HCT116 (cell line): ENCODE data around the gene C10orf62. TPM values are rescaled to one million over a fixed set of nuclear protein-coding genes. Genes with fewer than 3 reads are reported as not detected.

Experiments used
- ATAC-seq: fragments of 200-7000 bp; cut with Tn5 transposase; 2 replicates; pipeline ENCODE4 v1.9.1; 2020; ENCODE audit warnings: mild to moderate bottlenecking, moderate library complexity
- BruUV-seq: library from RNA; stranded (reverse); fragments of 400-500 nt; replicated peaks from 2 replicates; lab custom pipeline; 2021; lab: Mats Ljungman, UMichigan
- CTCF ChIA-PET: fragments of 300-600 bp; sonication (Branson Sonifier 250); formaldehyde crosslinking; loops from one replicate; lab custom pipeline; 2021; ENCODE audit warnings: antibody characterized with exemption; lab: Charles Lee
- POLR2A ChIA-PET: fragments of 300-600, 350-600 bp; sonication (Branson Sonifier 250); formaldehyde crosslinking; loops from one replicate; lab custom pipeline; 2021; ENCODE audit warnings: antibody characterized with exemption; lab: Charles Lee
- RAD21 ChIA-PET, 2 experiments: fragments of 300-600 bp; sonication (Branson Sonifier 250); formaldehyde crosslinking; loops; one replicate each; lab custom pipeline; 2023; ENCODE audit warnings: low total read pairs in 2 of 2; ENCODE audit not compliant: uncharacterized antibody in 2 of 2, unreplicated experiment in 2 of 2, low non-redundant PET in 1 of 2; lab: Charles Lee
- DNase-seq: peaks from one replicate; pipeline ENCODE4 v3.0.0-alpha.2; 2010; ENCODE audit warnings: low read depth, low spot score
- H2AFZ ChIP-seq: fragments of 200-600 bp; shearing (Covaris generic), sonication (generic); 2 replicates; pipeline ENCODE4 v1.6.1; 2017; ENCODE audit warnings: low read depth, mixed run types, mixed read lengths, antibody characterized with exemption, low read length; ENCODE audit not compliant: poor library complexity, severe bottlenecking
- H3K27ac ChIP-seq: 2 replicates; pipeline ENCODE4 v1.5.1; 2012; ENCODE audit warnings: low read depth, low read length
- H3K27me3 ChIP-seq: fragments of 200-600 bp; sonication (generic); 2 replicates; pipeline ENCODE4 v1.6.1; 2016; ENCODE audit warnings: mixed run types, low read length, mixed read lengths; ENCODE audit not compliant: insufficient read depth
- H3K36me3 ChIP-seq, 2 experiments: fragments of 200-500 bp in 1 of 2; fragments of 200-600 bp in 1 of 2; sonication (Bioruptor generic) in 1 of 2; sonication (generic) in 1 of 2; 2 replicates each; pipeline versions ENCODE4 v1.5.1 to v1.6.1; 2014 to 2016; ENCODE audit warnings: low read length in 2 of 2, inconsistent platforms in 1 of 2, mixed read lengths in 1 of 2, mixed run types in 1 of 2; ENCODE audit not compliant: insufficient read depth in 2 of 2, control insufficient read depth in 1 of 2
- H3K4me1 ChIP-seq, 2 experiments: fragments of 200-600 bp in 1 of 2; sonication (generic) in 1 of 2; 2 replicates each; pipeline versions ENCODE4 v1.5.1 to v1.6.1; 2012 to 2017; ENCODE audit warnings: low read length in 2 of 2, inconsistent platforms in 1 of 2, mild to moderate bottlenecking in 1 of 2, mixed read lengths in 1 of 2, mixed run types in 1 of 2, moderate library complexity in 1 of 2; ENCODE audit not compliant: insufficient read depth in 2 of 2, control insufficient read depth in 1 of 2
- H3K4me2 ChIP-seq: fragments of 200-600 bp; sonication (generic); 2 replicates; pipeline ENCODE4 v1.6.1; 2017; ENCODE audit warnings: mixed run types, low read length, mixed read lengths
- H3K4me3 ChIP-seq, 2 experiments: fragments of 200-600 bp in 1 of 2; sonication (generic) in 1 of 2; replicated peaks in 1 of 2; 2 replicates each; pipeline ENCODE4 v1.5.1; 2011 to 2016; ENCODE audit warnings: low read length in 2 of 2, control low read depth in 1 of 2, low read depth in 1 of 2, mild to moderate bottlenecking in 1 of 2, mixed read lengths in 1 of 2, mixed run types in 1 of 2
- H3K79me2 ChIP-seq: fragments of 200-600 bp; sonication (generic); 2 replicates; pipeline ENCODE4 v1.6.1; 2017; ENCODE audit warnings: mild to moderate bottlenecking, mixed run types, low read length, moderate library complexity, mixed read lengths; ENCODE audit not compliant: insufficient read depth
- H3K9ac ChIP-seq: fragments of 200-600 bp; sonication (generic); 2 replicates; pipeline ENCODE4 v1.6.1; 2016; ENCODE audit warnings: low read length, mixed read lengths
- H3K9me2 ChIP-seq: fragments of 200-600 bp; sonication (generic), shearing (Covaris generic); 2 replicates; pipeline ENCODE4 v1.6.1; 2017; ENCODE audit warnings: mixed run types, mild to moderate bottlenecking, moderate library complexity; ENCODE audit not compliant: insufficient read depth
- H3K9me3 ChIP-seq, 2 experiments: fragments of 200-500 bp in 1 of 2; fragments of 200-600 bp in 1 of 2; sonication (Bioruptor generic) in 1 of 2; sonication (generic) in 1 of 2; 2 replicates each; pipeline ENCODE4 v1.6.1; 2014 to 2017; ENCODE audit warnings: low read length in 2 of 2, mixed read lengths in 2 of 2, inconsistent platforms in 1 of 2, low read depth in 1 of 2, mild to moderate bottlenecking in 1 of 2, mixed run types in 1 of 2, moderate library complexity in 1 of 2; ENCODE audit not compliant: control insufficient read depth in 1 of 2, insufficient read depth in 1 of 2
- H4K20me1 ChIP-seq: fragments of 200-600 bp; sonication (generic), shearing (Covaris generic); 2 replicates; pipeline ENCODE4 v1.6.1; 2017; ENCODE audit warnings: mixed run types, mild to moderate bottlenecking, moderate library complexity; ENCODE audit not compliant: insufficient read depth
- CBX3 ChIP-seq: IDR thresholded peaks from 2 replicates; pipeline ENCODE4 v1.6.1; 2012; ENCODE audit warnings: low read depth
- CEBPB ChIP-seq: IDR thresholded peaks from 2 replicates; pipeline ENCODE4 v1.6.1; 2012; ENCODE audit warnings: low read depth
- EGR1 ChIP-seq: IDR thresholded peaks from 2 replicates; pipeline ENCODE4 v1.6.1; 2012; ENCODE audit warnings: low read depth
- ELF1 ChIP-seq: IDR thresholded peaks from 2 replicates; pipeline ENCODE4 v1.6.1; 2012; ENCODE audit warnings: low read depth, borderline replicate concordance
- EZH2 ChIP-seq: fragments of 200-600 bp; sonication (generic); IDR thresholded peaks from 2 replicates; pipeline ENCODE4 v1.6.1; 2017; ENCODE audit warnings: antibody characterized with exemption, mixed run types
- EZH2phosphoT487 ChIP-seq: fragments of 200-600 bp; IDR thresholded peaks from 2 replicates; pipeline ENCODE4 v1.6.1; 2018; ENCODE audit warnings: antibody characterized with exemption, borderline replicate concordance
- FOSL1 ChIP-seq: IDR thresholded peaks from 2 replicates; pipeline ENCODE4 v1.6.1; 2012; ENCODE audit warnings: low read depth
- JUND ChIP-seq: IDR thresholded peaks from 2 replicates; pipeline ENCODE4 v1.6.1; 2012
- POLR2A ChIP-seq: IDR thresholded peaks from 2 replicates; pipeline ENCODE4 v1.7.0; 2011; ENCODE audit warnings: borderline replicate concordance; ENCODE audit not compliant: insufficient read depth, insufficient read length; ENCODE audit errors: extremely low read depth
- POLR2AphosphoS5 ChIP-seq: IDR thresholded peaks from 2 replicates; pipeline ENCODE4 v1.6.1; 2011; ENCODE audit warnings: mild to moderate bottlenecking, low read depth, low read length, moderate library complexity
- RAD21 ChIP-seq: IDR thresholded peaks from 2 replicates; pipeline ENCODE4 v1.6.1; 2012; ENCODE audit warnings: low read depth, mild to moderate bottlenecking
- SIN3A ChIP-seq: IDR thresholded peaks from 2 replicates; pipeline ENCODE4 v1.6.1; 2012; ENCODE audit warnings: low read depth
- SP1 ChIP-seq: IDR thresholded peaks from 2 replicates; pipeline ENCODE4 v1.6.1; 2012; ENCODE audit warnings: low read depth
- SRF ChIP-seq: IDR thresholded peaks from 2 replicates; pipeline ENCODE4 v1.6.1; 2012; ENCODE audit warnings: low read depth
- TCF7L2 ChIP-seq: IDR thresholded peaks from 2 replicates; pipeline ENCODE4 v1.7.0; 2011; ENCODE audit warnings: borderline replicate concordance, inconsistent platforms; ENCODE audit not compliant: insufficient read depth, insufficient read length; ENCODE audit errors: extremely low read depth
- YY1 ChIP-seq: IDR thresholded peaks from 2 replicates; pipeline ENCODE4 v1.6.1; 2011; ENCODE audit warnings: low read length, low read depth, moderate library complexity, mild to moderate bottlenecking; ENCODE audit not compliant: insufficient replicate concordance; ENCODE audit errors: extremely low read depth
- ZFX ChIP-seq: fragments of 450-650 bp; IDR thresholded peaks from 2 replicates; pipeline ENCODE4 v1.6.1; 2017
- ZNF274 ChIP-seq: fragments of 200-500 bp; sonication (Bioruptor generic); IDR thresholded peaks from 2 replicates; pipeline ENCODE4 v1.6.1; 2014; ENCODE audit warnings: mild to moderate bottlenecking, low read depth, low read length, inconsistent platforms
- intact Hi-C: fragments of 100-400 bp; cut with micrococcal nuclease; formaldehyde crosslinking; loops from 2 replicates; pipeline ENCODE4 v1.10.0; 2022
- total RNA-seq: library from RNA; stranded (reverse); gene quantifications from one replicate; pipeline ENCODE4 v1.2.1, GENCODE V29; 2021; ENCODE audit not compliant: unreplicated experiment
- TF ChIP-seq, protein P1 (sequence below), 3 experiments: fragments of 200-600 bp in 1 of 3; sonication (generic) in 1 of 3; IDR thresholded peaks in 2 of 3; conservative IDR thresholded peaks in 1 of 3; 2 replicates each; pipeline ENCODE4 v1.5.1; 2012 to 2017; ENCODE audit warnings: low read depth in 2 of 3, low read length in 2 of 3, antibody characterized with exemption in 1 of 3, borderline replicate concordance in 1 of 3, control low read depth in 1 of 3, mild to moderate bottlenecking in 1 of 3, mixed read lengths in 1 of 3, mixed run types in 1 of 3, moderate library complexity in 1 of 3; ENCODE audit not compliant: insufficient read depth in 1 of 3
- TF ChIP-seq, protein P2 (sequence below): IDR thresholded peaks from 2 replicates; pipeline ENCODE4 v1.6.1; 2012

Gene C10orf62
- total RNA-seq, 1 experiment from 2014 or later: 0.32 TPM

DNA sequence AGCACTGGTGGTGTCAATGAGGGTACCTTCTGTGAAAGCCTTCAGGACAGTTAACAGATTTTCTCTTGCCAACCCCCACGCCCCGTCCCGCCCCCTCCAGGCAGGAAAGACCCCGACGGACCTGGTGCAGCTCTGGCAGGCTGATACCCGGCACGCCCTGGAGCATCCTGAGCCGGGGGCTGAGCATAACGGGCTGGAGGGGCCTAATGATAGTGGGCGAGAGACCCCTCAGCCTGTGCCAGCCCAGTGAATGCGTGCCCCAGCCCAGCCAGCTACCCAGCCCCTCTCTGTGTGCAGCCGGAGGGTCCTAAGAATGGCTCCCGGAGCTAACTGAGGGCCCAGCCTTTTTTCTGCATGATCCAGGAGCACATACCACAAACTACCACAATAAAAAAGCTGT, 6.0 kb upstream of the C10orf62 start:
- DNase-seq (no peak), ATAC-seq (no peak)
- Histone ChIP-seq H3K9me2 (no peaks in the 10 kb centered on the region), H3K79me2 (no peaks in the 10 kb centered on the region), H3K9ac (no peak overlapping the region; the same call in 1 of the 2 replicates), H3K4me2 (peak overlapping the region; percentile 54), H3K36me3 (no peaks in the 10 kb centered on the region), H3K27ac (peak overlapping the region; percentile 27), H3K27me3 (no peaks in the 10 kb centered on the region), H3K4me3 (no peak overlapping the region), H3K9me3 (no peaks in the 10 kb centered on the region), H2AFZ (no peak overlapping the region), H4K20me1 (no peaks in the 10 kb centered on the region), H3K4me1 (peaks cover 13 to 21% of the 10 kb centered on the region in 2 experiments)
- intact Hi-C loops: no loop called here
- ChIA-PET POLR2A (interaction anchor here (0.9 to 1.7 kb wide), 4 partner anchors 8 to 22 kb away, joined by 4 to 11 read pairs (median 5); no protein-coding TSS in a partner anchor), RAD21 (no interaction called here), CTCF (interaction anchor here (1.0 to 2.5 kb wide), 4 partner anchors 11 to 30 kb away, joined by 5 to 13 read pairs (median 6); partner anchors contain the start of gene ANKRD2)
- BruUV-seq: no TSS peak
- TF ChIP-seq SP1 (no peak), ZFX (no peak), SRF (no peak), ELF1 (no peak), CEBPB (no peak), POLR2AphosphoS5 (no peak), RAD21 (no peak), YY1 (no peak), FOSL1 (no peak), SIN3A (no peak), TCF7L2 (no peak), EZH2 (no peak), CBX3 (no peak), EZH2phosphoT487 (no peak), ZNF274 (no peak), EGR1 (no peak), POLR2A (no peak), JUND (no peak)
- TF ChIP-seq, protein P1, sequence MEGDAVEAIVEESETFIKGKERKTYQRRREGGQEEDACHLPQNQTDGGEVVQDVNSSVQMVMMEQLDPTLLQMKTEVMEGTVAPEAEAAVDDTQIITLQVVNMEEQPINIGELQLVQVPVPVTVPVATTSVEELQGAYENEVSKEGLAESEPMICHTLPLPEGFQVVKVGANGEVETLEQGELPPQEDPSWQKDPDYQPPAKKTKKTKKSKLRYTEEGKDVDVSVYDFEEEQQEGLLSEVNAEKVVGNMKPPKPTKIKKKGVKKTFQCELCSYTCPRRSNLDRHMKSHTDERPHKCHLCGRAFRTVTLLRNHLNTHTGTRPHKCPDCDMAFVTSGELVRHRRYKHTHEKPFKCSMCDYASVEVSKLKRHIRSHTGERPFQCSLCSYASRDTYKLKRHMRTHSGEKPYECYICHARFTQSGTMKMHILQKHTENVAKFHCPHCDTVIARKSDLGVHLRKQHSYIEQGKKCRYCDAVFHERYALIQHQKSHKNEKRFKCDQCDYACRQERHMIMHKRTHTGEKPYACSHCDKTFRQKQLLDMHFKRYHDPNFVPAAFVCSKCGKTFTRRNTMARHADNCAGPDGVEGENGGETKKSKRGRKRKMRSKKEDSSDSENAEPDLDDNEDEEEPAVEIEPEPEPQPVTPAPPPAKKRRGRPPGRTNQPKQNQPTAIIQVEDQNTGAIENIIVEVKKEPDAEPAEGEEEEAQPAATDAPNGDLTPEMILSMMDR (IDR thresholded peaks at IDR 0.05 in 2 of 3, conservative IDR thresholded peaks at IDR 0.05 in 1 of 3; ENCODE audit: borderline replicate concordance in 1 of 3, insufficient read depth in 1 of 3, low read depth in 2 of 3, low read length in 2 of 3): no peak
- TF ChIP-seq, protein P2, sequence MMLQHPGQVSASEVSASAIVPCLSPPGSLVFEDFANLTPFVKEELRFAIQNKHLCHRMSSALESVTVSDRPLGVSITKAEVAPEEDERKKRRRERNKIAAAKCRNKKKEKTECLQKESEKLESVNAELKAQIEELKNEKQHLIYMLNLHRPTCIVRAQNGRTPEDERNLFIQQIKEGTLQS: no peak
